Measurements from ENCODE around the gene KLHL29.

The KLHL29 gene

GRCh38 chr2:23673082-23673481 is 288.1 kb downstream of the KLHL29 start:
- no peak for TF ChIP-seq CTCF (IDR thresholded peaks at IDR 0.05; ENCODE audit: borderline replicate concordance, insufficient read depth, low read depth, low read length)

GRCh38 chr2:23673830-23674679 is 289.1 kb downstream of the KLHL29 start:
- no peak overlapping the region for H3K4me3 ChIP-seq (ENCODE audit: low read depth, low read length)
- no peak for TF ChIP-seq CTCF (IDR thresholded peaks at IDR 0.05; ENCODE audit: borderline replicate concordance, insufficient read depth, low read depth, low read length)

More at GRCh38 chr2:23673082-23673481, 288.1 kb downstream of the KLHL29 start:
- H3K4me3 ChIP-seq (ENCODE audit: low read depth, low read length) = no peak overlapping the region

- TF ChIP-seq CTCF (IDR thresholded peaks at IDR 0.05; ENCODE audit: borderline replicate concordance, insufficient read depth, low read depth, low read length) = no peak
- no peak overlapping the region for H3K4me3 ChIP-seq (ENCODE audit: low read depth, low read length)
Measured at GRCh38 chr2:23675506-23675905, 290.5 kb downstream of the KLHL29 start.

GRCh38 chr2:23677836-23678235 is 292.9 kb downstream of the KLHL29 start:
- no peak overlapping the region for H3K4me3 ChIP-seq (ENCODE audit: low read depth, low read length)
- TF ChIP-seq CTCF (IDR thresholded peaks at IDR 0.05; ENCODE audit: borderline replicate concordance, insufficient read depth, low read depth, low read length) = no peak

- no peak overlapping the region for H3K4me3 ChIP-seq (ENCODE audit: low read depth, low read length)
- TF ChIP-seq CTCF (IDR thresholded peaks at IDR 0.05; ENCODE audit: borderline replicate concordance, insufficient read depth, low read depth, low read length) = no peak
Measured at GRCh38 chr2:23679044-23679443, 294.1 kb downstream of the KLHL29 start.

GRCh38 chr2:23680951-23681350 is 296.0 kb downstream of the KLHL29 start:
- no peak for TF ChIP-seq CTCF (IDR thresholded peaks at IDR 0.05; ENCODE audit: borderline replicate concordance, insufficient read depth, low read depth, low read length)

More at GRCh38 chr2:23680951-23681350, 296.0 kb downstream of the KLHL29 start:
- no peak overlapping the region for H3K4me3 ChIP-seq (ENCODE audit: low read depth, low read length)
